ENCODE results near the gene PRAMEF6. TPM values are rescaled to one million over a fixed set of nuclear protein-coding genes. Genes with fewer than 3 reads are reported as not detected.

The PRAMEF6 gene
- total RNA-seq = not detected in 2 replicates

GRCh38 chr1:12947480-12947879 is at the start of gene PRAMEF6:
TSS of gene PRAMEF6 (minus strand) at chr1:12947580. CDS start at chr1:12942518, 5,062 bp downstream.

GRCh38 chr1:12916310-12916709 is 31.1 kb downstream of the PRAMEF6 start, which contains the start of gene PRAMEF7:
TSS of gene PRAMEF7 (plus strand) at chr1:12916610. CDS start at chr1:12917693, 1,083 bp downstream.

GRCh38 chr1:12898170-12898569 is 49.2 kb downstream of the PRAMEF6 start, which contains the start of gene PRAMEF10:
TSS of gene PRAMEF10 (minus strand) at chr1:12898270. CDS start at chr1:12895847, 2,423 bp downstream.

Other genes starting within 250 kb of the PRAMEF6 start
- gene AADACL3, start 231.5 kb downstream of the PRAMEF6 start, total RNA-seq = not detected in 2 replicates
- gene CFAP107, start 201.4 kb downstream of the PRAMEF6 start, total RNA-seq = not detected in 2 replicates
- not detected in 2 replicates for gene PRAMEF12, start 173.8 kb downstream of the PRAMEF6 start, total RNA-seq
- gene PRAMEF1, start 156.2 kb downstream of the PRAMEF6 start, total RNA-seq = not detected in 2 replicates
- gene PRAMEF11, start 116.2 kb downstream of the PRAMEF6 start, total RNA-seq = not detected in 2 replicates
- gene HNRNPCL1, start 98.9 kb downstream of the PRAMEF6 start, total RNA-seq = not detected in 2 replicates
- not detected in 2 replicates for gene PRAMEF2, start 90.5 kb downstream of the PRAMEF6 start, total RNA-seq
- not detected in 2 replicates for gene PRAMEF4, start 61.4 kb downstream of the PRAMEF6 start, total RNA-seq
- not detected in 2 replicates for gene PRAMEF10, start 49.3 kb downstream of the PRAMEF6 start, total RNA-seq
- gene PRAMEF7, start 31.0 kb downstream of the PRAMEF6 start, total RNA-seq = not detected in 2 replicates
- gene PRAMEF27, start 109.0 kb upstream of the PRAMEF6 start, total RNA-seq = not detected in 2 replicates
- gene HNRNPCL3, start 113.2 kb upstream of the PRAMEF6 start, total RNA-seq = not detected in 2 replicates
- not detected in 2 replicates for gene PRAMEF25, start 123.2 kb upstream of the PRAMEF6 start, total RNA-seq
- gene HNRNPCL2, start 169.3 kb upstream of the PRAMEF6 start, total RNA-seq = not detected in 2 replicates
- not detected in 2 replicates for gene PRAMEF26, start 208.4 kb upstream of the PRAMEF6 start, total RNA-seq
- gene HNRNPCL4, start 218.1 kb upstream of the PRAMEF6 start, total RNA-seq = not detected in 2 replicates
- gene PRAMEF9, start 224.3 kb upstream of the PRAMEF6 start, total RNA-seq = not detected in 2 replicates

All from epithelial cell of umbilical artery (primary cell).